K562 (cell line): Measurements from ENCODE around the gene ING1. TPM values are rescaled to one million over a fixed set of nuclear protein-coding genes. Genes with fewer than 3 reads are reported as not detected.

Source experiments
- ARNT ChIP-seq, 2 experiments: fragments of 450-650 bp; IDR thresholded peaks; 2 replicates each; pipeline ENCODE4 v1.6.1; 2016; ENCODE audit warnings: mild to moderate bottlenecking in 1 of 2
- ATF2 ChIP-seq: sonication (generic); formaldehyde crosslinking; IDR thresholded peaks from 2 replicates; pipeline ENCODE4 v1.8.1; 2022; ENCODE audit warnings: missing genetic modification reagents
- CEBPG ChIP-seq, 3 experiments: fragments of 200-800 bp in 1 of 3; sonication (Bioruptor generic) in 1 of 3; sonication (generic) in 1 of 3; formaldehyde crosslinking in 1 of 3; IDR thresholded peaks in 2 of 3; conservative IDR thresholded peaks in 1 of 3; 2 replicates each; pipeline versions ENCODE4 v1.6.1 to v1.8.0; 2016 to 2022; ENCODE audit warnings: missing compliant biosample characterization in 2 of 3, missing genetic modification characterization in 2 of 3, mild to moderate bottlenecking in 1 of 3, missing genetic modification reagents in 1 of 3
- EGR1 ChIP-seq: fragments of 450-650 bp; conservative IDR thresholded peaks from 2 replicates; pipeline ENCODE4 v1.6.1; 2017; ENCODE audit warnings: mild to moderate bottlenecking
- HCFC1 ChIP-seq: IDR thresholded peaks from 2 replicates; pipeline ENCODE4 v1.6.1; 2012; ENCODE audit warnings: low read depth, low read length, improper control_type of control experiment
- HINFP ChIP-seq: fragments of 450-650 bp; conservative IDR thresholded peaks from 2 replicates; pipeline ENCODE4 v1.6.1; 2016; ENCODE audit warnings: missing genetic modification characterization, low read depth, mild to moderate bottlenecking, control low read depth, missing compliant biosample characterization
- MECOM ChIP-seq: fragments of 250-450 bp; sonication (Bioruptor Pico); IDR thresholded peaks from 2 replicates; pipeline ENCODE4 v1.8.0; 2022; ENCODE audit warnings: inconsistent platforms
- PPARD ChIP-seq: fragments of 250-450 bp; sonication (Bioruptor Pico); IDR thresholded peaks from 2 replicates; pipeline ENCODE4 v1.8.0; 2022; ENCODE audit warnings: inconsistent platforms, mild to moderate bottlenecking, moderate library complexity
- RAD21 ChIP-seq, 2 experiments: fragments of 250-450 bp in 1 of 2; fragments of 450-650 bp in 1 of 2; sonication (Bioruptor Pico) in 1 of 2; formaldehyde crosslinking in 1 of 2; IDR thresholded peaks in 1 of 2; conservative IDR thresholded peaks in 1 of 2; 2 replicates each; pipeline versions ENCODE4 v1.4.0 to v1.8.0; 2020 to 2022; ENCODE audit warnings: mild to moderate bottlenecking in 2 of 2, moderate library complexity in 1 of 2
- RBM17 ChIP-seq: fragments of 200-400 bp; formaldehyde crosslinking; IDR thresholded peaks from 2 replicates; pipeline ENCODE4 v1.6.1; 2017; ENCODE audit warnings: low read depth, mild to moderate bottlenecking, low read length, borderline replicate concordance
- RFX1 ChIP-seq: fragments of 450-650 bp; IDR thresholded peaks from 2 replicates; pipeline ENCODE4 v1.6.1; 2016; ENCODE audit warnings: mild to moderate bottlenecking, moderate library complexity
- SIX5 ChIP-seq, 2 experiments: IDR thresholded peaks; 2 replicates each; pipeline ENCODE4 v1.6.1; 2011; ENCODE audit warnings: low read length in 2 of 2, borderline replicate concordance in 1 of 2, low read depth in 1 of 2, mild to moderate bottlenecking in 1 of 2, moderate library complexity in 1 of 2; ENCODE audit not compliant: insufficient read depth in 1 of 2
- SNAPC5 ChIP-seq: fragments of 250-450 bp; sonication (Bioruptor Pico); IDR thresholded peaks from 2 replicates; pipeline ENCODE4 v1.8.0; 2021; ENCODE audit warnings: moderate library complexity, mild to moderate bottlenecking, inconsistent platforms
- SNIP1 ChIP-seq: fragments of 450-650 bp; IDR thresholded peaks from 2 replicates; pipeline ENCODE4 v1.7.1; 2017; ENCODE audit warnings: low read depth, mild to moderate bottlenecking
- SRSF1 ChIP-seq: fragments of 200-400 bp; formaldehyde crosslinking; IDR thresholded peaks from 2 replicates; pipeline ENCODE4 v1.6.1; 2017; ENCODE audit warnings: mild to moderate bottlenecking, low read depth, low read length, moderate library complexity
- TAF1 ChIP-seq: IDR thresholded peaks from 2 replicates; pipeline ENCODE4 v1.6.1; 2011; ENCODE audit warnings: mild to moderate bottlenecking, low read length, moderate library complexity; ENCODE audit not compliant: insufficient read depth, control insufficient read depth, severe bottlenecking; ENCODE audit errors: extremely low read depth
- TRIM24 ChIP-seq, 2 experiments: fragments of 450-650 bp; IDR thresholded peaks; 2 replicates each; pipeline ENCODE4 v1.6.1; 2016
- TSC22D4 ChIP-seq: fragments of 450-650 bp; IDR thresholded peaks from 2 replicates; pipeline ENCODE4 v1.6.1; 2016; ENCODE audit warnings: missing genetic modification characterization, missing biosample characterization, control low read depth
- ZFX ChIP-seq: sonication (generic); formaldehyde crosslinking; IDR thresholded peaks from 2 replicates; pipeline ENCODE4 v1.8.0; 2022; ENCODE audit warnings: mild to moderate bottlenecking, missing genetic modification reagents, moderate library complexity
- ZNF274 ChIP-seq: IDR thresholded peaks from 2 replicates; pipeline ENCODE4 v1.6.1; 2011; ENCODE audit warnings: low read depth, mild to moderate bottlenecking, low read length, moderate library complexity, borderline replicate concordance
- ZNF511 ChIP-seq: sonication (generic); formaldehyde crosslinking; IDR thresholded peaks from 2 replicates; pipeline ENCODE4 v1.8.0; 2022; ENCODE audit warnings: mild to moderate bottlenecking, missing genetic modification reagents
- ZNF551 ChIP-seq: fragments of 250-450 bp; sonication (Bioruptor Pico); IDR thresholded peaks from 2 replicates; pipeline ENCODE4 v1.5.0; 2021; ENCODE audit warnings: mild to moderate bottlenecking, moderate library complexity
- ZNF717 ChIP-seq: fragments of 250-450 bp; sonication (Bioruptor Pico); IDR thresholded peaks from 2 replicates; pipeline ENCODE4 v1.5.0; 2021
- ZNF766 ChIP-seq: fragments of 200-800 bp; sonication (Bioruptor generic); conservative IDR thresholded peaks from 2 replicates; pipeline ENCODE4 v1.6.1; 2016; ENCODE audit warnings: missing genetic modification characterization, missing compliant biosample characterization
- polyA plus RNA-seq, 8 experiments: library from polyadenylated mRNA; depleted of rRNA in 4 of 8; stranded (reverse) in 5 of 8; unstranded in 3 of 8; fragments of >200 nt; fragmentation: Nextera tagmentation in 2 of 8; fragmentation: Illumina TruSeq in 1 of 8; extraction: Ambion mirVana in 2 of 8; extraction: Trizol in 1 of 8; gene quantifications; 2 replicates each; pipeline versions ENCODE4 v1.2.1 to v1.2.3, GENCODE V29; 2011 to 2014; ENCODE audit warnings: inconsistent platforms in 1 of 8, missing spikeins in 1 of 8
- total RNA-seq, 7 experiments: library from RNA; depleted of rRNA in 6 of 7; stranded (reverse); fragments of >200 nt in 6 of 7; fragmentation: Illumina TruSeq in 2 of 7; extraction: Trizol in 2 of 7; gene quantifications; 2 replicates each; pipeline versions ENCODE4 v1.2.1 to v1.2.3, GENCODE V29; 2011 to 2021; ENCODE audit warnings: low replicate concordance in 1 of 7

ING1 gene
- total and polyA plus RNA-seq, 9 of the 15 experiments (the other 6 are each of a cell fraction or from before 2014, with no cell fraction given): 1.0 to 20.1 (median 8.2) TPM

- TF ChIP-seq RAD21 (CRISPR knock-in tag; conservative IDR thresholded peaks at IDR 0.05 in 1 of 2, IDR thresholded peaks at IDR 0.05 in 1 of 2): no peak
- no peak for TF ChIP-seq ZNF766 (CRISPR knock-in tag)
- TF ChIP-seq RBM17: no peak
- no peak for TF ChIP-seq HCFC1
- TF ChIP-seq ZNF511 (CRISPR knock-in tag): no peak
- TF ChIP-seq SNAPC5 (CRISPR knock-in tag): no peak
- TF ChIP-seq SIX5 (IDR thresholded peaks at IDR 0.05; ENCODE audit: borderline replicate concordance in 1 of 2, insufficient read depth in 1 of 2, low read depth in 1 of 2, low read length in 2 of 2): no peak
- no peak for TF ChIP-seq ZNF717 (CRISPR knock-in tag)
- no peak for TF ChIP-seq ARNT (IDR thresholded peaks at IDR 0.05)
- TF ChIP-seq ATF2 (CRISPR knock-in tag): no peak
- TF ChIP-seq ZNF274: no peak
- no peak for TF ChIP-seq MECOM (CRISPR knock-in tag)
- peak; percentile 62 for TF ChIP-seq TAF1
- TF ChIP-seq TSC22D4 (tag): no peak
- no peak for TF ChIP-seq HINFP (tag)
- no peak for TF ChIP-seq RFX1
- no peak for TF ChIP-seq EGR1
- no peak for TF ChIP-seq PPARD (CRISPR knock-in tag)
- no peak for TF ChIP-seq CEBPG (CRISPR knock-in tag; IDR thresholded peaks at IDR 0.05)
- TF ChIP-seq CEBPG (tag; conservative IDR thresholded peaks at IDR 0.05 in 1 of 2, IDR thresholded peaks at IDR 0.05 in 1 of 2): no peak
- peak; percentile 60 for TF ChIP-seq ZFX
- no peak for TF ChIP-seq SNIP1
- TF ChIP-seq TRIM24 (IDR thresholded peaks at IDR 0.05): no peak
- TF ChIP-seq ZNF551: no peak
- no peak for TF ChIP-seq SRSF1
Measured at GRCh38 chr13:110715395-110716246, 2.1 kb downstream of the ING1 start (continued).
